ENCODE results near the gene C19orf25.
A peak's percentile ranks its signal among the peaks of the same experiment; 100 is the strongest.

DNA sequence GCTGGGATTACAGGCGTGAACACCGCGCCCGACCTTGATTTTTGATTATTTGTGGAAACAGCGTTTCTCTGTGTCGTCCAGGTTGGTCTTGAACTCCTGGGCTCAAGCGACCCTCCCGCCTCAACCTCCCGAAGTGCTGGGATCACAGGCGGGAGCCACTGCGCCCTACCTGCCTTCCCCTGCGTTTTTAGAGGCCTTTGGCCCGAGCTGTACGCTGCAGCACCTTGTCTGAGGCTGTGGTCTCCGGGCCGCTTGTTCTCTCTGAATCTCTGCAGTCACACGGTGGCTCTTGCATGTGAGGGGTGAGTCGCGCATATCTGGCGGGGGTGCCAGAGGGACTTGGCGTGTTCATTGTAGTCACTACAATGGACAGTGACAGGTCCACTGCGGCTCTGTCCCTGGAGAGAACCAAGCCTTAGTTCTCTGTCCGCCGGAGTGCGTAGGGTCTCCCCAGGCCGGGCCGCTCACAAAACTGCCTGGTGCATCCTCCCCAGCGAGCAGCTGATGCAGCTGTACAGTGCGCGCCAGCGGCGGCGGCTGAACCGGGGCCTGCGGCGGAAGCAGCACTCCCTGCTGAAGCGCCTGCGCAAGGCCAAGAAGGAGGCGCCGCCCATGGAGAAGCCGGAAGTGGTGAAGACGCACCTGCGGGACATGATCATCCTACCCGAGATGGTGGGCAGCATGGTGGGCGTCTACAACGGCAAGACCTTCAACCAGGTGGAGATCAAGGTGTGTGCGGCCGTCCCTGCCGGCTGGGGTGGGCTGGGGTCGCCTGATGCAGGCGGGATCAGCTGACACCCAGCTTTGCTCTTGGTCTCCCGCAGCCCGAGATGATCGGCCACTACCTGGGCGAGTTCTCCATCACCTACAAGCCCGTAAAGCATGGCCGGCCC lies 39.2 kb downstream of the C19orf25 start:
- TF ChIP-seq POLR2AphosphoS5 (IDR thresholded peaks at IDR 0.05; ENCODE audit: low read depth, low read length): peak; percentile 25; the same call in 1 of the 2 replicates
- 0 out of 2 replicates have a peak, but pooled peaks have one; percentile 0 for TF ChIP-seq POLR2A (IDR thresholded peaks at IDR 0.05; ENCODE audit: low read depth, low read length)

All from GM12892 (cell line).